ENCODE measurements around the gene SGPP2. TPM values are rescaled to one million over a fixed set of nuclear protein-coding genes. Genes with fewer than 3 reads are reported as not detected.

SGPP2 gene
- polyA plus RNA-seq, 1 donor (not counting 4 experiments of a cell fraction or from before 2014, with no cell fraction given), result 2.6 TPM

- Histone ChIP-seq H3K9ac (ENCODE audit: control insufficient read depth, extremely low read depth, insufficient read depth, low read length) (no peak overlapping the region), H3K36me3 (ENCODE audit: control insufficient read depth in 2 of 2, extremely low read depth in 1 of 2, insufficient read depth in 2 of 2, low read length in 2 of 2) (peaks cover 0 to 20% of the 10 kb centered on the region in 2 experiments), H3K4me2 (ENCODE audit: control insufficient read depth, extremely low read depth, insufficient read depth, low read depth, low read length) (no peak overlapping the region), H3K9me1 (ENCODE audit: control insufficient read depth, extremely low read depth, insufficient read depth, low read length) (no peaks in the 10 kb centered on the region), H2AFZ (ENCODE audit: control insufficient read depth, low read length) (no peak overlapping the region), H4K20me1 (ENCODE audit: control insufficient read depth, extremely low read depth, insufficient read depth, low read length) (no peaks in the 10 kb centered on the region), H3K4me3 (ENCODE audit: control insufficient read depth in 2 of 3, extremely low read depth in 1 of 3, insufficient read depth in 2 of 3, low read depth in 1 of 3, low read length in 3 of 3) (no peak overlapping the region), H3K27ac (ENCODE audit: control insufficient read depth, insufficient read depth, low read length) (no peak overlapping the region), H3K27me3 (ENCODE audit: control insufficient read depth, extremely low read depth, insufficient read depth, low read length) (no peaks in the 10 kb centered on the region), H3K79me2 (ENCODE audit: control insufficient read depth, insufficient read depth, low read length) (no peaks in the 10 kb centered on the region), H3K9me3 (ENCODE audit: control insufficient read depth, low read depth, low read length) (no peaks in the 10 kb centered on the region), H3K4me1 (ENCODE audit: control insufficient read depth, extremely low read depth, insufficient read depth, low read length) (no peaks in the 10 kb centered on the region)
- no peak for TF ChIP-seq CTCF (optimal IDR thresholded peaks at IDR 0.05 in 1 of 3, IDR thresholded peaks at IDR 0.05 in 1 of 3, conservative IDR thresholded peaks at IDR 0.05 in 1 of 3; ENCODE audit: extremely low read depth in 1 of 3, insufficient read depth in 2 of 3, low read length in 3 of 3)
- TF ChIP-seq EZH2 (IDR thresholded peaks at IDR 0.05; ENCODE audit: low read length), result no peak
- DNase-seq (ENCODE audit: low read depth, low spot score), result no peak
- dilution Hi-C loops (cut with MboI; ENCODE audit: extremely low pct_ligation_motif_present, low sequenced_read_pairs), result no loop called here
- FAIRE-seq, result no peak
Measured at GRCh38 chr2:222561151-222561550, 136.8 kb downstream of the SGPP2 start.

GRCh38 chr2:222561817-222562645 lies 137.7 kb downstream of the SGPP2 start:
- no peaks in the 10 kb centered on the region for H3K9me3 ChIP-seq (ENCODE audit: control insufficient read depth, low read depth, low read length)
- no peak overlapping the region for H3K4me3 ChIP-seq (ENCODE audit: control insufficient read depth in 2 of 3, extremely low read depth in 1 of 3, insufficient read depth in 2 of 3, low read depth in 1 of 3, low read length in 3 of 3)
- H2AFZ ChIP-seq (ENCODE audit: control insufficient read depth, low read length), result no peak overlapping the region
- H3K27me3 ChIP-seq (ENCODE audit: control insufficient read depth, extremely low read depth, insufficient read depth, low read length), result no peaks in the 10 kb centered on the region
- TF ChIP-seq CTCF (optimal IDR thresholded peaks at IDR 0.05 in 1 of 3, IDR thresholded peaks at IDR 0.05 in 1 of 3, conservative IDR thresholded peaks at IDR 0.05 in 1 of 3; ENCODE audit: extremely low read depth in 1 of 3, insufficient read depth in 2 of 3, low read length in 3 of 3) (peak; percentile 61 to 79 (median 64)), EZH2 (IDR thresholded peaks at IDR 0.05; ENCODE audit: low read length) (no peak)
- DNase-seq (ENCODE audit: low read depth, low spot score), result no peak
- no peaks in the 10 kb centered on the region for H3K9me1 ChIP-seq (ENCODE audit: control insufficient read depth, extremely low read depth, insufficient read depth, low read length)
- no peaks in the 10 kb centered on the region for H3K4me1 ChIP-seq (ENCODE audit: control insufficient read depth, extremely low read depth, insufficient read depth, low read length)
- no peak overlapping the region for H3K27ac ChIP-seq (ENCODE audit: control insufficient read depth, insufficient read depth, low read length)
- no peak overlapping the region for H3K4me2 ChIP-seq (ENCODE audit: control insufficient read depth, extremely low read depth, insufficient read depth, low read depth, low read length)
- H3K9ac ChIP-seq (ENCODE audit: control insufficient read depth, extremely low read depth, insufficient read depth, low read length), result no peak overlapping the region
- no peaks in the 10 kb centered on the region for H3K79me2 ChIP-seq (ENCODE audit: control insufficient read depth, insufficient read depth, low read length)
- FAIRE-seq, result peak; percentile 64
- H4K20me1 ChIP-seq (ENCODE audit: control insufficient read depth, extremely low read depth, insufficient read depth, low read length), result no peaks in the 10 kb centered on the region
- peaks cover 5 to 28% of the 10 kb centered on the region in 2 experiments for H3K36me3 ChIP-seq (ENCODE audit: control insufficient read depth in 2 of 2, extremely low read depth in 1 of 2, insufficient read depth in 2 of 2, low read length in 2 of 2)
- dilution Hi-C loops (cut with MboI; ENCODE audit: extremely low pct_ligation_motif_present, low sequenced_read_pairs), result no loop called here
